Psoas muscle (tissue), 8 donors: ENCODE measurements around the gene PRKCI. TPM values are rescaled to one million over a fixed set of nuclear protein-coding genes. Genes with fewer than 3 reads are reported as not detected.

Experiments
- ATAC-seq, 4 donors: fragments of 200-7000 bp; cut with Tn5 transposase; one replicate each; pipeline ENCODE4 v1.9.1; 2020; ENCODE audit warnings: moderate library complexity in 3 of 4, mild to moderate bottlenecking in 2 of 4
- DNase-seq, 2 donors: peaks; one replicate each; pipeline ENCODE4 v3.0.0-alpha.2; 2020
- H3K27ac ChIP-seq: fragments of 200-600 bp; one replicate; pipeline ENCODE4 v1.8.0; 2022
- H3K27me3 ChIP-seq, 3 donors: fragments of 200-600 bp in 1 of 3; one replicate each; pipeline versions ENCODE4 v1.6.1 to v1.8.0; 2013 to 2022; ENCODE audit warnings: low read length in 2 of 3, mild to moderate bottlenecking in 2 of 3, moderate library complexity in 1 of 3; ENCODE audit not compliant: insufficient read depth in 3 of 3
- H3K36me3 ChIP-seq, 2 donors: fragments of 200-600 bp in 1 of 2; one replicate each; pipeline versions ENCODE4 v1.6.1 to v1.8.0; 2013 to 2022; ENCODE audit warnings: low read depth in 1 of 2, mild to moderate bottlenecking in 1 of 2, moderate library complexity in 1 of 2; ENCODE audit not compliant: insufficient read depth in 1 of 2
- H3K4me1 ChIP-seq: fragments of 200-600 bp; one replicate; pipeline ENCODE4 v1.8.0; 2022
- H3K4me3 ChIP-seq: fragments of 200-600 bp; one replicate; pipeline ENCODE4 v1.8.0; 2022; ENCODE audit warnings: mild to moderate bottlenecking
- H3K9me3 ChIP-seq: fragments of 200-600 bp; one replicate; pipeline ENCODE4 v1.8.0; 2022
- WGBS, 3 donors: extraction: QIAGEN DNeasy Blood & Tissue Kit; methylation state at CpG; one replicate each; pipeline versions ENCODE4 v1.1.6 to v1.1.7; 2013; 5-methylcytosine and 5-hydroxymethylcytosine counted together
- intact Hi-C, 2 donors: fragments of 100-400 bp; cut with DNase I; formaldehyde crosslinking; loops; one replicate each; pipeline versions ENCODE4 v1.11.0 to v1.14.2; 2022
- polyA plus RNA-seq, 3 donors: library from polyadenylated mRNA; stranded (reverse); fragments of 200-250 nt; gene quantifications; one replicate each; pipeline ENCODE4 v1.2.3, GENCODE V29; 2013
- total RNA-seq, 4 donors: library from RNA; stranded (reverse); fragmentation: NEBNext Ultra II Directional in 2 of 4; extraction: Animal tissue kit (Norgen Biotek cat#: 25700) in 2 of 4; gene quantifications; one replicate each; pipeline versions ENCODE4 v1.2.1 to v1.2.4, GENCODE V29; 2021 to 2023
- TF ChIP-seq, protein P1 (sequence below): fragments of 200-600 bp; IDR thresholded peaks from one replicate; pipeline ENCODE4 v1.8.0; 2022; ENCODE audit warnings: antibody characterized with exemption
- donor health status: healthy with polysubstance abuse.
- donor health status: DM: no; HTN: no; CAD: no; lungs with moderate emphysema.
- donor health status: Bipolar disorder and iron deficiency.
- donor health status: healthy.
- donor health status: DM: yes; HTN: yes; CAD: no.
- donor health status: DM: no; HTN: no; CAD: no.
- donor health status: DM: no; HTN: no; CAD: no.
- donor health status: DM: yes; HTN: yes; CAD: no.

PRKCI gene
- total and polyA plus RNA-seq, 7 donors = 7.3 to 19.8 (median 14.2) TPM

GRCh38 chr3:170321321-170322034, 99.3 kb downstream of the PRKCI start:
- TF ChIP-seq, protein P1, sequence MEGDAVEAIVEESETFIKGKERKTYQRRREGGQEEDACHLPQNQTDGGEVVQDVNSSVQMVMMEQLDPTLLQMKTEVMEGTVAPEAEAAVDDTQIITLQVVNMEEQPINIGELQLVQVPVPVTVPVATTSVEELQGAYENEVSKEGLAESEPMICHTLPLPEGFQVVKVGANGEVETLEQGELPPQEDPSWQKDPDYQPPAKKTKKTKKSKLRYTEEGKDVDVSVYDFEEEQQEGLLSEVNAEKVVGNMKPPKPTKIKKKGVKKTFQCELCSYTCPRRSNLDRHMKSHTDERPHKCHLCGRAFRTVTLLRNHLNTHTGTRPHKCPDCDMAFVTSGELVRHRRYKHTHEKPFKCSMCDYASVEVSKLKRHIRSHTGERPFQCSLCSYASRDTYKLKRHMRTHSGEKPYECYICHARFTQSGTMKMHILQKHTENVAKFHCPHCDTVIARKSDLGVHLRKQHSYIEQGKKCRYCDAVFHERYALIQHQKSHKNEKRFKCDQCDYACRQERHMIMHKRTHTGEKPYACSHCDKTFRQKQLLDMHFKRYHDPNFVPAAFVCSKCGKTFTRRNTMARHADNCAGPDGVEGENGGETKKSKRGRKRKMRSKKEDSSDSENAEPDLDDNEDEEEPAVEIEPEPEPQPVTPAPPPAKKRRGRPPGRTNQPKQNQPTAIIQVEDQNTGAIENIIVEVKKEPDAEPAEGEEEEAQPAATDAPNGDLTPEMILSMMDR = no peak
- no peak for DNase-seq
- no peak overlapping the region for H3K4me3 ChIP-seq
- no peaks in the 10 kb centered on the region for H3K9me3 ChIP-seq
- H3K27ac ChIP-seq = no peak overlapping the region
- no peaks in the 10 kb centered on the region for H3K36me3 ChIP-seq
- no peaks in the 10 kb centered on the region for H3K4me1 ChIP-seq
- intact Hi-C loops = loop anchor here in 1 of 2 donors (10.0 kb wide), 1 partner anchor 373 kb away; no protein-coding TSS in a partner anchor
- no peak for ATAC-seq
- 89 to 92% (median 92%) methylated on average over 11 of the region's 11 CpGs for WGBS, 3 donors
- no peaks in the 10 kb centered on the region for H3K27me3 ChIP-seq

- Histone ChIP-seq H3K27me3 (no peaks in the 10 kb centered on the region), H3K4me1 (no peaks in the 10 kb centered on the region), H3K4me3 (no peak overlapping the region), H3K27ac (no peak overlapping the region), H3K9me3 (no peaks in the 10 kb centered on the region), H3K36me3 (no peaks in the 10 kb centered on the region)
- WGBS, 3 donors = 57 to 67% (median 67%) methylated on average over 10 of the region's 10 CpGs
- TF ChIP-seq, protein P1 = no peak
- intact Hi-C loops = loop anchor here in 1 of 2 donors (10.0 kb wide), 1 partner anchor 372 kb away; no protein-coding TSS in a partner anchor
- no peak for DNase-seq
- ATAC-seq = no peak
These were observed 100.5 kb downstream of the PRKCI start for GRCh38 chr3:170322566-170323269.

DNA sequence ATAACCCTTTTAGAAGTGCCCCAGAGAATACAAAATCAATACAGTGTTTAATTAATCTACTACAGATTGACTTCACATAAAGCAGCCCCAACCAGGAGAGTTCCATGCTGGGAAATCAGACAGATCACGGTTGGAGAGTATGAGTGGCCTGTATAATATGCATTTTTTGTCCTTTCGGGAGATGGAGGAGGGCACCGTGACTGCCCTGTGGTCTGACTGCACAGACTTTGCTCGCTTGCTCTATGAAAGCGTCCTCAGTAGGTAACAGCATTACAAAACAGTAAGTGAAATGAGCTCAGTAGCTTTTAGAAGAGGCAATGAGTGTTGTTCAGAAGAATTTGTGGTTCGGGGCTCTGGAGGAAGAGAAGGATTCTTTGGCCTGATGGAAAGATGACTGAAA, 101.1 kb downstream of the PRKCI start:
- intact Hi-C loops = loop anchor here in 1 of 2 donors (10.0 kb wide), 1 partner anchor 371 kb away; no protein-coding TSS in a partner anchor
- Histone ChIP-seq H3K4me1 (no peaks in the 10 kb centered on the region), H3K9me3 (no peaks in the 10 kb centered on the region), H3K4me3 (no peak overlapping the region), H3K27ac (no peak overlapping the region), H3K27me3 (no peaks in the 10 kb centered on the region), H3K36me3 (no peaks in the 10 kb centered on the region)
- DNase-seq (no peak), ATAC-seq (no peak)
- whole genome bisulfite sequencing, 3 donors = 76 to 84% (median 79%) methylated on average over 6 of the region's 6 CpGs
- TF ChIP-seq, protein P1 = no peak

DNA sequence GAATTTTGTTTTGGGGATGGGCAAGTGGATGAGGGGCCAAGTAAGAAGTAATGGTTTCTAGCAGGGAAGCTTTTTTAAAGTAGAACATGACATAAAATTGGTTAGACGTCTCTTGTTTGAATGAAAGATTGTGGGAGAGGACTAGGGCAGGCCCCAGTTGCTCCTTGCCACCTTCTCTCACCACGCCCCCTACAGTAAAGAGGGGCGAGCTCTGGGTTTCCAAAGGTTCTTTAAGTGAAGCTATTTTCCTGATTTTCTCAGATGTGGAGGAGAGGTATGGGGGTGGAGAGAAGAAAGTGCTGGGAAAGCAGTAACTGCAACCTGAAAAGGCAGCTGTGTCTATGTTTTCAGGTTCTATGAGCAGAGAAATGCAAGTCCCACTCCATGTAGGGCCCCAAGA, 102.7 kb downstream of the PRKCI start:
- no peak overlapping the region for H3K27ac ChIP-seq
- intact Hi-C loops = loop anchor here in 1 of 2 donors (10.0 kb wide), 1 partner anchor 370 kb away; no protein-coding TSS in a partner anchor
- no peaks in the 10 kb centered on the region for H3K27me3 ChIP-seq
- 73 to 81% (median 76%) methylated on average over 3 of the region's 3 CpGs for WGBS, 3 donors
- no peaks in the 10 kb centered on the region for H3K9me3 ChIP-seq
- H3K36me3 ChIP-seq = no peaks in the 10 kb centered on the region
- no peak for DNase-seq
- no peak overlapping the region for H3K4me3 ChIP-seq
- ATAC-seq = no peak
- no peaks in the 10 kb centered on the region for H3K4me1 ChIP-seq
- TF ChIP-seq, protein P1 = no peak
